Stimulated activated CD8-positive, alpha-beta memory T cell treated with anti-CD3 and anti-CD28 coated beads, Interleukin-12 subunit alpha, Interleukin-12 subunit beta, amount 100 ng/mL, for 4 hours (primary cell): Measurements from ENCODE around the gene MAG.
"Not testable (repeated sequence)": the region's sequence is repeated elsewhere in the genome, so short reads cannot be mapped to it uniquely, and the experiment has no call there.

Experiments used
- DNase-seq: peaks from one replicate; pipeline ENCODE4 v3.0.0-alpha.2; 2020; ENCODE audit warnings: low read depth

MAG gene

GRCh38 chr19:35346193-35347052 lies 54.5 kb downstream of the MAG start:
- DNase-seq = peak; percentile 49

GRCh38 chr19:35347171-35347929 lies 55.4 kb downstream of the MAG start, which contains the start of gene FFAR1:
TSS of gene FFAR1 (plus strand) at chr19:35347902. CDS start at chr19:35351552, 3,650 bp downstream.
- DNase-seq = no peak

GRCh38 chr19:35347930-35348298 lies 56.0 kb downstream of the MAG start:
- no peak for DNase-seq

GRCh38 chr19:35348911-35349611 lies 57.1 kb downstream of the MAG start:
- no peak for DNase-seq

GRCh38 chr19:35349614-35350521 lies 57.9 kb downstream of the MAG start:
- DNase-seq = no peak

GRCh38 chr19:35350591-35350990 lies 58.6 kb downstream of the MAG start:
- DNase-seq = no peak

- no peak for DNase-seq
These were observed 59.6 kb downstream of the MAG start for GRCh38 chr19:35351411-35352176.

GRCh38 chr19:35352177-35352447 lies 60.2 kb downstream of the MAG start:
- no peak for DNase-seq

- DNase-seq = peak; percentile 26
These were observed 60.7 kb downstream of the MAG start for GRCh38 chr19:35352448-35353304.

GRCh38 chr19:35353635-35354034 lies 61.7 kb downstream of the MAG start:
- DNase-seq = no peak

GRCh38 chr19:35354898-35355297 lies 62.9 kb downstream of the MAG start:
- DNase-seq = no peak

- DNase-seq = no peak
These were observed 64.0 kb downstream of the MAG start for GRCh38 chr19:35355791-35356460.

- DNase-seq = no peak
These were observed 66.1 kb downstream of the MAG start, which contains the start of gene FFAR3 for GRCh38 chr19:35357867-35358573. TSS of gene FFAR3 (plus strand) at chr19:35358460. CDS start at chr19:35358891, 431 bp downstream.

GRCh38 chr19:35358834-35359233 lies 66.9 kb downstream of the MAG start:
- DNase-seq = not testable (repeated sequence)

- DNase-seq = not testable (repeated sequence)
These were observed 67.4 kb downstream of the MAG start for GRCh38 chr19:35359395-35359794.

GRCh38 chr19:35360081-35360480 lies 68.1 kb downstream of the MAG start:
- DNase-seq = not testable (repeated sequence)

GRCh38 chr19:35360880-35361420 lies 69.0 kb downstream of the MAG start:
- no peak for DNase-seq

GRCh38 chr19:35362261-35363000 lies 70.5 kb downstream of the MAG start:
- DNase-seq = no peak
